GM18508 (cell line): ENCODE data around the gene KRT83.
A peak's percentile ranks its signal among the peaks of the same experiment; 100 is the strongest.

Experiments
- ATAC-seq: cut with Tn5 transposase; IDR thresholded peaks from one replicate; pipeline ENCODE4 v1.9.1; 2021; ENCODE audit warnings: moderate number of reproducible peaks; ENCODE audit not compliant: insufficient read depth, unreplicated experiment

The KRT83 gene

DNA sequence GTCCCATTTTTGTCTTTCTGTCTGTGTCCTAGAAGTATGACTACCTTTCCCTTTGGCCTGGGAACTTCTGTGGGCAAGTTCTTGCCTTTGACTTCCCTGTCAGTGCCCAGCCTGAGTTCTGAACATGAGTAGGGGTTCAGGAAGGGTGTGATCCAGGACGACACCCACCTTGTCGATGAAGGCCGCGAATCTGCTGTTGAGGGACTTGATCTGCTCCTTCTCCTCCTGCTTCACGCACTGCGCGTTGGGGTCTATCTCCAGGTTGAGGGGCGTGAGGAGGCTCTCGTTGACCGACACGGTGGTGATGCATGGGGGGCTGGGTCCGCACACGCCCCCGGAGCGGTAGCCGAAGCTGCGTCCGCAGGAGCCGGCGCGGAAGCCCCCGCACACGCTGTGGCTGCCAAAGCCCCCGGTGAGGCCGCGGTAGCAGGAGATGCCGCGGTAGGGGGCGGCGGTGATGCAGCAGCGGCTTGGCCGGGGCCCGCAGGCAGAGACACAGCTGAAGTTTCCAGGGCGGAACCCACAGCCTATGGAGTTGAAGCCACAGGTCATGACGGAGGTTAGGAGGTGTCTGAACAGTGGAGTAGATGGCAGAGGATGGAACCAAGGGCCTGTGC, at the start of gene KRT83:
TSS of gene KRT83 (minus strand) at position 615 of the 617 bp plus-strand sequence. CDS start at position 552, 63 bp downstream.
- no peak for ATAC-seq

- no peak for ATAC-seq
Observed at GRCh38 chr12:52369809-52370208, 48.6 kb upstream of the KRT83 start.

DNA sequence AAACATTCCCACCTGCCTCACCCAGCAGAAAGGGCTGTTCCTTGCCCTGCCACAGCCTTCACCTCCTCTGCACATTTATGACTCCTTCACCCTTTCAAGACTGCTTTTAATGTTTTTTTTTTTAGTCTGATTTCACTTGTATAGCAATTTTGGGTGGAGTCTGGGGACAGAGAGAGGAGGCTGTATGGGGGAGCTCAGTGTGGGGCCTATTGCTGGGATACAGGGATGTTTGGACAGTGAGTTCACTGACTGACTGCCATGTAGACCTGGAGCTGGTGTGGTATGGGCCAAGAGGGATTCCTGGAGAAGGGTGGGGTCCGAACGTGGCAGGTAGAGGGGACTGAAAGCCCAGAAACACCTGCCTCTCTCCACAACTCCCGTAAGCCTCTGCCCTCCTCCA, 48.0 kb upstream of the KRT83 start:
- no peak for ATAC-seq

DNA sequence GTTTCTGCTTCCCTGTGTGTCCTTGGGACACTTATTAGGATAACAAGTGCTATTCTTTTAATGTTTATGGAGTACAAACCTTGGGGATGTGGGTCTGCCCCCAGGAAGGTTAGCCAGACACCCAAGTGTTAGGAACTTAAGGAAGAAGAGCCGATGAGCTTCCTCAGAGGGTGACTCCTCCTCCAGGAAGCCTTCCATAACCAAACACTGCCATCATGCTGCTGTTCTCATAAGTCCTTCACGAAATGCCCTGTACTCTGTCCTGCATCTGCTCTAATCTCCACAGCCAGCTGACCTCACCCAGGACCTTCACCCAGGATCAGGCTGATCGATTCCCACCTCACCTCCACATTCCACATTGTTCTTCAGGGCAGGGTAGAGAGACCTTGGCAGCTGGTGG, 47.3 kb upstream of the KRT83 start:
- no peak for ATAC-seq

GRCh38 chr12:52367876-52368275, 46.7 kb upstream of the KRT83 start:
- ATAC-seq: no peak

DNA sequence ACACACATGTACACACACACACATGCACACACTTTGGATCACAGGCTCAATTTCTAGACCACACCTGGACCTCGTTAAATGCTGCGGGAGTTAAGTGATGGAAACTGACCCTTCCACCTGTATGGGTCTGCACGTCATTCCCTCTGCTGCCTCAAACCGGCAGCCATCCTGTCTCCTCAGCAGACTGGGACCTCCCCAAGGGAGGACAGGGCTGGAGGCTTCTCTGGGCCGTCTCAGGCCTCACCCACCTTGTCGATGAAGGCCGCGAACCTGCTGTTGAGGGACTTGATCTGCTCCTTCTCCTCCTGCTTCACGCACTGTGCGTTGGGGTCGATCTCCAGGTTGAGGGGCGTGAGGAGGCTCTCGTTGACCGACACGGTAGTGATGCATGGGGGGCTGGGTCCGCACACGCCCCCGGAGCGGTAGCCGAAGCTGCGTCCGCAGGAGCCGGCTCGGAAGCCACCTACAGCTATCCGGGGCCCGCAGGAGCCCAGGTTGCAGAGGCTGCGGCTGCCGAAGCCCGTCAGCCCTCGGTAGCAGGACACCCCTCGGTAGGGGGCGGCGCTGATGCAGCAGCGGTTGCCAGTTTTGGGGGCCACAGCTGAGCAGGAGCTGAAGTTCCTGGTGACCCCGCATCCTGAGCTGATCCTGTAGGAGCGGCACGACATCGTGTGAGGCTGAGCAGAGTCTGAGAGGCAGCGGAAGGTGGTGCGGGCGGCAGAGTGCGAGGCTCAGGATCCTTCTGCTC, 45.7 kb upstream of the KRT83 start, which contains the start of gene KRT85:
TSS of gene KRT85 (minus strand) at position 744 of the 748 bp plus-strand sequence. CDS start at position 668, 76 bp downstream.
- ATAC-seq: no peak

DNA sequence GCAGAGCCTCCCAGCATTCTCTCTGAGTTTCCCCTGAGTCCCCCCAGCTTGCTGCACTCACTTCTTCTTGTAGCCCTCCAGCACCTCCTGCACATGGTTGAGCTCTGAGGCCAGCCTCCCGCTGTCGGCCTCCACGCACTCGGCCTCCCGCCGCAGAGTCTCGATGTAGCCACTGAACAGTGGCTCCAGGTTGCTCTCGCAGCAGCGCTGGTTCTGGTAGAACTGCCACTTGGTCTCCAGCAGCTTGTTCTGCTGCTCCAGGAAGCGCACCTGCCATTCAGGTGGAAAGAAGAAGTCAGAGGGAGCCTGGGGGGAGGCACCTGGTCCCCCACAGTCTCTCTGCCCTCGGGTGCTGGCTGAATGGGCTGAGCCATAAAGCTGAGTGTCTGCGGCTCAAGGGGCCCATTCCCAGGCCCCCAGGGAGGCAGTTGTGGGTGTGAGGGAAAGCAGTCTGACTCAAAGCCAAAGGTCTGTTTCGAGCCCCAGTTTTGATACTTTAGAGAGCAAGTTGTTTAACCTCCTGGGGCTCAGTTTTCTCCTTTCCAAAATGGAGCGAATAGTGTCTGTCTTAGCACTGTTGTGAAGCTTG, 43.8 kb upstream of the KRT83 start:
- ATAC-seq: no peak

- no peak for ATAC-seq
Observed at GRCh38 chr12:52364061-52364460, 42.9 kb upstream of the KRT83 start.

- no peak for ATAC-seq
Observed at GRCh38 chr12:52363111-52363679, 42.0 kb upstream of the KRT83 start.

- no peak for ATAC-seq
Observed at GRCh38 chr12:52362118-52362726, 41.0 kb upstream of the KRT83 start.

GRCh38 chr12:52361553-52361952, 40.4 kb upstream of the KRT83 start:
- ATAC-seq: no peak

DNA sequence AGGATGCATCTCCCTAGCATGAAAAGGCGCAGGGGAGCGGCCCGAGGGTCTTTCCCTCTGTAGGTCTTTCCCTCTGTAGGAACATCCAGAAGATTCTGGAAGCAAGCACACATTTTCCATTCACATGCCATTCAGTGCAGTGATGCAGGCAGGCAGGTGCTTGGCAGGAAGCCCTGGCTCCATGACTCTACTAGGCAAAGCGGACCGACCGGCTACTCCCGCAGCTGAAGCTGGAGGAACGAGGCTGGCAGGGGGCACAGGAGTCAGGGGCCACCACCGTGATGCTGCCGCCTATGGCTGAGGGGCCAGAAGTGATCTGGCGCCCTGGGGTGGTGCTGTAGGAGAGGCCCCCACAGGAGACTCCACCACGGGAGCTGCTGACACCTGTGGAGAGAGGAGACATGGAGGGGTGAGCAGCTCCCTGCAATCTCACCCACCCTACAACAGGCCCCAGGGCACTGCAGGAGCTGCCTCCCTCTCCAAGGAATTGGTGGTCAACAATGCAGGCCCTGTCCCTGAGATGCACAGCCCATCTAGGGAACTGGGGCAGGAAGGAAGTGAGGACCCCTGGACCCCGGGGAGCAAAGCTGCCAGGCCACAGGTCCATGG, 39.6 kb upstream of the KRT83 start:
- ATAC-seq: no peak

DNA sequence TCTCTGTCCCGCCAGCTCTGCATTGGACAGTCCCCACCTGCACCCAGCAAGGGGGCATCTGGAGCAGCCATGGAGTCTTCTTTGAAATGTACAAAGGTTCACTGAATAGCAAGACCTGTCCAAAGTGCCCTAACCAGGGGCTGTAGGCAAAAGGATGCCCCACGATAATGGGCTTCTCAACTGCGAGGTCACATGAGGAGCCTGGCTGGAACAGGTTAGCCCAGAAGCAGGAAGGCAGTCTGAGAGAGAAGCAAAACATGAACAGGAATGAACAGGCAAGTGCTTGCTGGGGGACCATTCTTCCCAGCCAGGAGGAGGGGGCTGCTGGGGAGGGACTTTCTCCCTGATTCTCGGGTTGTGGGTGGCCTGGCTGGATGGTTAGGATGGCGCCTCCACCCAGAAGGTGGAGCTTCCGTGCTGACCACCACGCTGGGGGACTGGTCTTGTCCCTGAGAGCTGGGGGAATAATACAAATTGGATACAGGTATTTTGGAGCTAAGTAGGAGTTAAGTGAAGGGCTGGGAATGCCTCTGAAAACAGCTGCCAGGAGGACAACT, 39.0 kb upstream of the KRT83 start:
- no peak for ATAC-seq

DNA sequence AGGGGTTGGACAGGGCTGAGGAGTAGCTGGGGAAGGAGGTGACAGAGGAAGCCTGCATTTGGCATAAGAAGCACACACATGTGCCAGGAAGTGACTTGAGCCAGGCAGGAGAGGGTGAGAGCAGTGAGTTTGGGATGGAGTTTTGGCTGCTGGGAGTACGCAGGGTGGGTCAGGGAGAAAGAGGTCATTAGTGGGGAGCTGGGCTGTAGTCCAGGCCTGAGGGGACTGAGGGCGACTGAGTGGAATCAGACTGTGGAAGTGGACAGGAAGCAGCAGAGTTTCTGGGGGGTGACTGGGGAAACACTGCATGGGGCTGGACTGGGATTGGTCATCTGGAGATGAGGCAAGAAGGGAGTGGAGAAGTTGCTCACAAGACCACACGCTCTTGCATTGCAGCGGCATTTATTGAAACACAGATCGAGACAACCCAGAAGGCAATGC, 38.4 kb upstream of the KRT83 start:
- ATAC-seq: no peak

DNA sequence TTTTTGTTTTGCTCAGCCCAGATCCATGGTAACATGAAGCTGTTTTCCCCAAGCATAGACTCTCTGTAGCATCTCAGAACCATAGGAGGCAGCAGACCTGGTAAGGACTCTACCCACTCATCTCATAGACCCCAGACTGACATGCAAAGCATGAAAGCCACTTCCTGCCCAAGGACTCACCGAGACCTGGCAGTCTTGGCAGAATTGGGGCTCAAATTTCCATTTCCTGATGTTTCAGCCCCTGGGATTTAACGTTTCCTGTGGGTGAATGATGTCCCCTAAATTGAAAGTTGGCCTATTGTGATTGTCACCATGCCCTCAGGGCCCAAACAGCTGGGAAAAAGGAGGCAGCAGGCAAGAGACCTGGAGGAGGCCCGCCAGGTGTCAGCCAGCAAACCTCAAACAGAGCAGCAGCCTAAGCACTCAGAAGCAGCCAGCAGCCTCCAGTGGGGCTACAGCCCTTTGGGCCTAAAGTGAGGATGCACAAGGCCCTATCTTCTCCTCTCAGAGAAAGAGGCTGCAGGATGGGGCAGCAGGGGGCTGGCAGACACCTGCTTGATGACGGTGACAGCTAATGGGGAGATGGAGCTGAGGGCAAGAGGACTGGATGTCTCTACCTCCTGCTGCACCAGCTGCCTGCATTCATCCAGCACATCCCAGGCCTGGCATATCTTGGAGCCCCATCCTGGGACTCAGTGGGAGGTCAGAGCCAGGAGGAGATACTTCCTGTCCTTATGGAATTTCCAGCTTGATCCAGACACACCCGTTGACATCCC, 37.6 kb upstream of the KRT83 start:
- ATAC-seq: peak; percentile 90

- no peak for ATAC-seq
Observed at GRCh38 chr12:52356762-52357580, 35.8 kb upstream of the KRT83 start.

- no peak for ATAC-seq
Observed at GRCh38 chr12:52356031-52356761, 35.0 kb upstream of the KRT83 start.

- ATAC-seq: no peak
Observed at GRCh38 chr12:52355176-52355575, 34.0 kb upstream of the KRT83 start.
